Ishikawa (cell line): ENCODE measurements around the gene SESN1.

Source experiments
- CEBPB ChIP-seq: IDR thresholded peaks from 2 replicates; pipeline ENCODE4 v1.6.1; 2012
- CREB1 ChIP-seq: IDR thresholded peaks from 2 replicates; pipeline ENCODE4 v1.6.1; 2012; ENCODE audit warnings: low read depth
- EGR1 ChIP-seq: IDR thresholded peaks from 2 replicates; pipeline ENCODE4 v1.6.1; 2012
- EP300 ChIP-seq: IDR thresholded peaks from 2 replicates; pipeline ENCODE4 v1.6.1; 2012; ENCODE audit warnings: borderline replicate concordance
- FOXM1 ChIP-seq: IDR thresholded peaks from 2 replicates; pipeline ENCODE4 v1.6.1; 2012; ENCODE audit warnings: low read depth, borderline replicate concordance
- MAX ChIP-seq: IDR thresholded peaks from 2 replicates; pipeline ENCODE4 v1.6.1; 2012
- NFIC ChIP-seq: IDR thresholded peaks from 2 replicates; pipeline ENCODE4 v1.6.1; 2012
- RAD21 ChIP-seq: IDR thresholded peaks from 2 replicates; pipeline ENCODE4 v1.6.1; 2012; ENCODE audit warnings: low read depth
- REST ChIP-seq: IDR thresholded peaks from 2 replicates; pipeline ENCODE4 v1.6.1; 2012; ENCODE audit warnings: low read depth, mild to moderate bottlenecking
- TAF1 ChIP-seq: IDR thresholded peaks from 2 replicates; pipeline ENCODE4 v1.6.1; 2012; ENCODE audit warnings: low read depth, mild to moderate bottlenecking
- TCF12 ChIP-seq: IDR thresholded peaks from 2 replicates; pipeline ENCODE4 v1.6.1; 2012; ENCODE audit warnings: low read depth
- TEAD4 ChIP-seq: IDR thresholded peaks from 2 replicates; pipeline ENCODE4 v1.6.1; 2012
- USF1 ChIP-seq: IDR thresholded peaks from 2 replicates; pipeline ENCODE4 v1.6.1; 2012
- YY1 ChIP-seq: IDR thresholded peaks from 2 replicates; pipeline ENCODE4 v1.6.1; 2012; ENCODE audit warnings: low read depth
- ZBTB7A ChIP-seq: IDR thresholded peaks from 2 replicates; pipeline ENCODE4 v1.6.1; 2012; ENCODE audit warnings: low read depth

Gene SESN1

DNA sequence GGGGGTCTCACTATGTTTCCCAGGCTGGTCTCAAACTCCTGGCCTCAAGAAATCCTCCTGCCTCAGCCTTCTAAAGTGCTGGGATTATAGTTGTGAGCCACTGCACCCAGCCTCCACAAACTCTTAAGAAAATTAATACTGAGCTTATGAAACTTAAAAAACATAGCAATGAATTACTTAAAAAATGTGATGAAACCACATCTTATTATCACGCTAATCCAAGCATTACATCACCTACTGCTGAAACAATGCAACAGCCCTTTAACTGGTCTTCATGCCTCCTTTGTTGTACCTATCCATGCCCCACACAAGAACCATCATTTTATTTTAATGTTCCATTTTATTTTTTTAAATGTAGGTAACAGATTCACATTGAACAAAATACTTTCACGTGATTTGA is 24.9 kb downstream of the SESN1 start:
- TF ChIP-seq NFIC (no peak), USF1 (no peak), EP300 (no peak), REST (no peak), ZBTB7A (no peak), CREB1 (no peak), RAD21 (no peak)

- TF ChIP-seq MAX (no peak), CREB1 (no peak), FOXM1 (no peak), CEBPB (no peak), EP300 (no peak), REST (no peak), ZBTB7A (no peak), EGR1 (no peak), TEAD4 (no peak)
These were observed 31.8 kb downstream of the SESN1 start for GRCh38 chr6:109062767-109063352.

DNA sequence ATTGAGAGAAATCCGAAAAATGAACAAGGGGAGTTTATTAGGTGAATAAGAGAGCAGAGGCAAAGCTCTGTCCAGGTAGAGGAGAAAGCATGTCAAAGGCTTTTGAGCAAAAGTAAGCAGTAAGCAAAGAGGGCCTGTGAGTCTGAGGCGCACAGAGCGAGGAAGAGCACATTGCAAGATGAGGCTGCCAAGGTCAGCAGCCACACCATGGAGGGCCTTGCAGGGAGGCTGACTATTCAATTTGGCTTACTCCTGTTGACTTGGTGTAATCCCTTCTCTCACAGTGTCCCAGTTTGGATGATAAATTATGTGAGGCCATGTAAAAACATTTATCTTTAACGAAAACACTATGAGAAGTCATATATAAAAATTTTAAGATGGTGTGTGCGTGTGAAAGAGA is 32.4 kb downstream of the SESN1 start:
- TF ChIP-seq TCF12 (no peak), EP300 (no peak), TAF1 (no peak), REST (no peak), RAD21 (no peak), YY1 (no peak), USF1 (no peak), TEAD4 (no peak), CREB1 (no peak), EGR1 (no peak), CEBPB (no peak), FOXM1 (no peak)

DNA sequence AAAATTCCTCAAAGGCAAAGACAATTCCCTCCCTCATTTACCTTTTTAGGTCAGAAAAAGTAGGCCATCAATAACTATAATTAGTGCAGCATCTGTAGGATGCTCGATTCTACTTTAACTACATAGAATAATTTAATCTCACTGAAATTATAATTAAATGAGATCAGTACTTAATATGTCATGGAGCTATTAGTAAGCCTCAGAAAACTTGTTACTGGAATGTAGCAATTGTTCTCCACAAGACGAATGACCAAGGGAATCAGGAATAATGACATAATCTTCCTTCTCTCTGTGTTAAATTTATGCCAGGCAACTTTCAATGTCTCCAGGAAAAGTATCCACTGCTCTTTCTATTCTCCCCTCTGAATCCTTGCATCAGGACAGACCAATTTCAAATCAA is 34.1 kb downstream of the SESN1 start:
- TF ChIP-seq TEAD4 (no peak), CREB1 (no peak), EP300 (no peak), MAX (no peak), FOXM1 (no peak), ZBTB7A (no peak), TCF12 (no peak), CEBPB (no peak), RAD21 (no peak), YY1 (no peak), EGR1 (no peak), NFIC (no peak), USF1 (no peak), REST (no peak)
